Trophoblast cell (in vitro differentiated cells and primary cell): Measurements from ENCODE around the gene VOPP1.

Experiments
- DNase-seq, 2 donors: peaks; one replicate each; pipeline ENCODE4 v3.0.0-alpha.2; 2016
- H2AFZ ChIP-seq: 2 replicates; pipeline ENCODE4 v1.6.1; 2013; ENCODE audit warnings: low read length, moderate library complexity, mild to moderate bottlenecking; ENCODE audit not compliant: insufficient read depth, poor library complexity
- H2AK5ac ChIP-seq: 2 replicates; pipeline ENCODE4 v1.6.1; 2013; ENCODE audit warnings: mild to moderate bottlenecking, low read length
- H2BK120ac ChIP-seq: 2 replicates; pipeline ENCODE4 v1.6.1; 2013; ENCODE audit warnings: low read length, mild to moderate bottlenecking, moderate library complexity; ENCODE audit not compliant: insufficient read depth, poor library complexity
- H2BK12ac ChIP-seq: 2 replicates; pipeline ENCODE4 v1.6.1; 2013; ENCODE audit warnings: mild to moderate bottlenecking, low read length, moderate library complexity
- H2BK5ac ChIP-seq: 2 replicates; pipeline ENCODE4 v1.6.1; 2013; ENCODE audit warnings: low read length, low read depth, moderate library complexity, mild to moderate bottlenecking; ENCODE audit not compliant: poor library complexity
- H3K14ac ChIP-seq: 2 replicates; pipeline ENCODE4 v1.6.1; 2013; ENCODE audit warnings: mild to moderate bottlenecking, low read length
- H3K18ac ChIP-seq: 2 replicates; pipeline ENCODE4 v1.6.1; 2013; ENCODE audit warnings: mild to moderate bottlenecking, low read length
- H3K23ac ChIP-seq: 2 replicates; pipeline ENCODE4 v1.6.1; 2013; ENCODE audit warnings: low read length
- H3K27ac ChIP-seq: 2 replicates; pipeline ENCODE4 v1.5.1; 2013; ENCODE audit warnings: low read depth, mild to moderate bottlenecking, inconsistent platforms, low read length, moderate library complexity
- H3K27me3 ChIP-seq: 2 replicates; pipeline ENCODE4 v1.6.1; 2013; ENCODE audit warnings: inconsistent platforms, mild to moderate bottlenecking, low read length, moderate library complexity; ENCODE audit not compliant: insufficient read depth
- H3K36me3 ChIP-seq, 2 experiments: 1 replicate in 1 of 2; 2 replicates in 1 of 2; pipeline ENCODE4 v1.6.1; 2013; ENCODE audit warnings: low read length in 2 of 2, mild to moderate bottlenecking in 2 of 2, moderate library complexity in 1 of 2; ENCODE audit not compliant: insufficient read depth in 2 of 2, control insufficient read depth in 1 of 2
- H3K4ac ChIP-seq: 2 replicates; pipeline ENCODE4 v1.6.1; 2013; ENCODE audit warnings: low read depth, mild to moderate bottlenecking, low read length, moderate library complexity
- H3K4me1 ChIP-seq, 2 experiments: 1 replicate in 1 of 2; 2 replicates in 1 of 2; pipeline ENCODE4 v1.6.1; 2013; ENCODE audit warnings: low read length in 2 of 2, mild to moderate bottlenecking in 2 of 2, moderate library complexity in 1 of 2; ENCODE audit not compliant: insufficient read depth in 2 of 2, control insufficient read depth in 1 of 2
- H3K4me2 ChIP-seq: 2 replicates; pipeline ENCODE4 v1.6.1; 2013; ENCODE audit warnings: inconsistent platforms, mild to moderate bottlenecking, low read length, moderate library complexity
- H3K4me3 ChIP-seq: 2 replicates; pipeline ENCODE4 v1.5.1; 2013; ENCODE audit warnings: mild to moderate bottlenecking, low read depth, low read length, inconsistent platforms
- H3K79me1 ChIP-seq: one replicate; pipeline ENCODE4 v1.6.1; 2013; ENCODE audit warnings: low read length
- H3K79me2 ChIP-seq: 2 replicates; pipeline ENCODE4 v1.6.1; 2013; ENCODE audit warnings: low read length, mild to moderate bottlenecking; ENCODE audit not compliant: control insufficient read depth, insufficient read depth, poor library complexity
- H3K9ac ChIP-seq: 2 replicates; pipeline ENCODE4 v1.6.1; 2013; ENCODE audit warnings: mild to moderate bottlenecking, low read length
- H3K9me3 ChIP-seq: 2 replicates; pipeline ENCODE4 v1.6.1; 2013; ENCODE audit warnings: low read depth, mild to moderate bottlenecking, control low read depth, inconsistent platforms, low read length; ENCODE audit not compliant: insufficient read depth
- H4K12ac ChIP-seq: 2 replicates; pipeline ENCODE4 v1.6.1; 2013; ENCODE audit warnings: low read depth, mild to moderate bottlenecking, low read length, moderate library complexity
- H4K8ac ChIP-seq: 2 replicates; pipeline ENCODE4 v1.6.1; 2013; ENCODE audit warnings: low read depth, mild to moderate bottlenecking, low read length, moderate library complexity
- H4K91ac ChIP-seq: one replicate; pipeline ENCODE4 v1.6.1; 2013; ENCODE audit warnings: low read depth, mild to moderate bottlenecking, low read length, moderate library complexity
- WGBS: extraction: QIAGEN DNeasy Blood & Tissue Kit; methylation state at CpG from one replicate; pipeline ENCODE4 v1.1.7; 2013; ENCODE audit warnings: missing lambda C conversion rate; ENCODE audit not compliant: insufficient read length, insufficient coverage; ENCODE audit errors: extremely low coverage; 5-methylcytosine and 5-hydroxymethylcytosine counted together

VOPP1 gene

GRCh38 chr7:55537458-55537990, 34.8 kb downstream of the VOPP1 start:
- Histone ChIP-seq H4K8ac (no peak overlapping the region), H3K9me3 (no peaks in the 10 kb centered on the region), H3K79me1 (no peaks in the 10 kb centered on the region), H2BK5ac (no peak overlapping the region), H3K18ac (no peak overlapping the region), H3K9ac (no peak overlapping the region), H3K27ac (no peak overlapping the region), H2AK5ac (no peak overlapping the region), H3K4me2 (no peak overlapping the region), H2BK120ac (no peak overlapping the region), H3K23ac (no peak overlapping the region), H3K79me2 (no peaks in the 10 kb centered on the region), H3K4ac (no peak overlapping the region), H2AFZ (no peak overlapping the region), H2BK12ac (no peak overlapping the region), H3K36me3 (no peaks in the 10 kb centered on the region), H3K4me1 (peaks cover 3 to 6% of the 10 kb centered on the region in 2 experiments), H3K4me3 (no peak overlapping the region), H4K91ac (no peak overlapping the region), H3K14ac (no peak overlapping the region), H3K27me3 (no peaks in the 10 kb centered on the region), H4K12ac (no peak overlapping the region)
- no CpG with 5 or more reads among the region's 16 CpGs for WGBS
- no peak for DNase-seq

- WGBS = no CpG with 5 or more reads among the region's 23 CpGs
- no peak for DNase-seq
Observed at GRCh38 chr7:55536619-55537457, 35.5 kb downstream of the VOPP1 start.

GRCh38 chr7:55535617-55536016, 36.7 kb downstream of the VOPP1 start:
- Histone ChIP-seq H2AFZ (no peak overlapping the region), H2AK5ac (no peak overlapping the region), H4K12ac (no peak overlapping the region)

More at GRCh38 chr7:55536619-55537457, 35.5 kb downstream of the VOPP1 start:
- Histone ChIP-seq H3K4ac (no peak overlapping the region), H3K14ac (no peak overlapping the region), H4K91ac (no peak overlapping the region), H2AK5ac (no peak overlapping the region), H3K27me3 (no peaks in the 10 kb centered on the region), H3K79me1 (no peaks in the 10 kb centered on the region), H3K9me3 (no peaks in the 10 kb centered on the region), H3K18ac (no peak overlapping the region), H2AFZ (no peak overlapping the region), H3K23ac (no peak overlapping the region), H3K4me1 (peaks cover 3 to 6% of the 10 kb centered on the region in 2 experiments), H4K8ac (no peak overlapping the region), H3K9ac (no peak overlapping the region), H3K79me2 (no peaks in the 10 kb centered on the region), H3K27ac (no peak overlapping the region), H3K4me2 (no peak overlapping the region), H4K12ac (no peak overlapping the region), H3K4me3 (no peak overlapping the region), H2BK120ac (no peak overlapping the region), H3K36me3 (no peaks in the 10 kb centered on the region), H2BK12ac (no peak overlapping the region), H2BK5ac (no peak overlapping the region)

GRCh38 chr7:55534916-55535590, 37.2 kb downstream of the VOPP1 start:
- Histone ChIP-seq H3K79me2 (no peaks in the 10 kb centered on the region), H4K91ac (no peak overlapping the region), H3K9me3 (no peaks in the 10 kb centered on the region), H2BK120ac (no peak overlapping the region), H3K4me1 (peaks cover 3 to 6% of the 10 kb centered on the region in 2 experiments), H2AFZ (no peak overlapping the region), H3K27me3 (no peaks in the 10 kb centered on the region), H3K36me3 (no peaks in the 10 kb centered on the region), H3K14ac (no peak overlapping the region), H3K9ac (no peak overlapping the region), H3K27ac (no peak overlapping the region), H3K4me3 (no peak overlapping the region), H3K4me2 (no peak overlapping the region), H3K23ac (no peak overlapping the region), H2BK12ac (no peak overlapping the region), H3K4ac (no peak overlapping the region), H2AK5ac (no peak overlapping the region), H3K79me1 (no peaks in the 10 kb centered on the region), H2BK5ac (no peak overlapping the region), H4K8ac (no peak overlapping the region), H4K12ac (no peak overlapping the region), H3K18ac (no peak overlapping the region)
- no peak for DNase-seq
- no CpG with 5 or more reads among the region's 6 CpGs for WGBS

More at GRCh38 chr7:55535617-55536016, 36.7 kb downstream of the VOPP1 start:
- no peak overlapping the region for H3K23ac ChIP-seq
- peaks cover 3 to 6% of the 10 kb centered on the region in 2 experiments for H3K4me1 ChIP-seq
- H3K4me3 ChIP-seq = no peak overlapping the region
- H2BK5ac ChIP-seq = no peak overlapping the region
- no peak for DNase-seq
- no peaks in the 10 kb centered on the region for H3K27me3 ChIP-seq
- H3K36me3 ChIP-seq = no peaks in the 10 kb centered on the region
- H3K14ac ChIP-seq = no peak overlapping the region
- no peak overlapping the region for H2BK12ac ChIP-seq
- H3K79me2 ChIP-seq = no peaks in the 10 kb centered on the region
- no peak overlapping the region for H3K9ac ChIP-seq
- H3K27ac ChIP-seq = no peak overlapping the region
- no peaks in the 10 kb centered on the region for H3K79me1 ChIP-seq
- no peak overlapping the region for H4K8ac ChIP-seq
- WGBS = no CpG with 5 or more reads among the region's 5 CpGs
- no peak overlapping the region for H3K4ac ChIP-seq
- no peak overlapping the region for H4K91ac ChIP-seq
- no peak overlapping the region for H3K18ac ChIP-seq
- H3K9me3 ChIP-seq = no peaks in the 10 kb centered on the region
- H3K4me2 ChIP-seq = no peak overlapping the region
- no peak overlapping the region for H2BK120ac ChIP-seq
